Endothelial cell of umbilical vein (primary cell): ENCODE measurements around the gene CD80. TPM values are rescaled to one million over a fixed set of nuclear protein-coding genes. Genes with fewer than 3 reads are reported as not detected.

Experiments used
- BruUV-seq: library from RNA; stranded (reverse); fragments of 400-500 nt; replicated peaks from 2 replicates; lab custom pipeline; 2021; lab: Mats Ljungman, UMichigan
- CTCF ChIA-PET: fragments of 300-600, 350-600 bp; sonication (Branson Sonifier 250); formaldehyde crosslinking; loops from one replicate; lab custom pipeline; 2021; ENCODE audit warnings: antibody characterized with exemption, inconsistent platforms; lab: Charles Lee
- POLR2A ChIA-PET: fragments of 300-600, 350-600 bp; sonication (Branson Sonifier 250); formaldehyde crosslinking; loops from one replicate; lab custom pipeline; 2021; ENCODE audit warnings: antibody characterized with exemption, inconsistent platforms; lab: Charles Lee
- DNase-seq: peaks from one replicate; pipeline ENCODE4 v3.0.0-alpha.2; 2011; ENCODE audit warnings: low read depth, low spot score
- FAIRE-seq: peaks from 2 replicates; lab custom pipeline; 2011; peaks lifted over from hg19 to GRCh38; lab: Jason Lieb, UNC
- H2AFZ ChIP-seq: 2 replicates; pipeline ENCODE4 v1.6.0; 2012; ENCODE audit warnings: low read depth, low read length, control low read depth, inconsistent platforms
- H3K27ac ChIP-seq: 2 replicates; pipeline ENCODE4 v1.5.1; 2011; ENCODE audit warnings: low read depth, mild to moderate bottlenecking, control low read depth, low read length, moderate library complexity; ENCODE audit not compliant: insufficient read depth
- H3K27me3 ChIP-seq, 2 experiments: 2 replicates each; pipeline versions ENCODE4 v1.6.0 to v1.6.1; 2011; ENCODE audit warnings: low read length in 2 of 2, mixed read lengths in 1 of 2; ENCODE audit not compliant: control insufficient read depth in 2 of 2, insufficient read depth in 2 of 2
- H3K36me3 ChIP-seq, 2 experiments: 2 replicates in 1 of 2; 3 replicates in 1 of 2; pipeline ENCODE4 v1.5.1; 2011; ENCODE audit warnings: low read length in 2 of 2, mild to moderate bottlenecking in 1 of 2, moderate library complexity in 1 of 2; ENCODE audit not compliant: control insufficient read depth in 2 of 2, insufficient read depth in 2 of 2; ENCODE audit errors: extremely low read depth in 1 of 2
- H3K4me1 ChIP-seq: 3 replicates; pipeline ENCODE4 v1.5.1; 2011; ENCODE audit warnings: mild to moderate bottlenecking, low read length; ENCODE audit not compliant: control insufficient read depth, insufficient read depth; ENCODE audit errors: extremely low read depth
- H3K4me2 ChIP-seq: 2 replicates; pipeline ENCODE4 v1.6.1; 2011; ENCODE audit warnings: low read length, control low read depth, mixed read lengths; ENCODE audit not compliant: insufficient read depth
- H3K4me3 ChIP-seq, 3 experiments: fragments of 200-600 bp in 1 of 3; sonication (generic), shearing (Covaris generic) in 1 of 3; replicated peaks in 1 of 3; 2 replicates each; pipeline ENCODE4 v1.5.1; 2011 to 2016; ENCODE audit warnings: control low read depth in 3 of 3, low read length in 3 of 3, mild to moderate bottlenecking in 2 of 3, inconsistent platforms in 1 of 3, low read depth in 1 of 3, moderate library complexity in 1 of 3; ENCODE audit not compliant: insufficient read depth in 1 of 3
- H3K79me2 ChIP-seq: 2 replicates; pipeline ENCODE4 v1.6.0; 2012; ENCODE audit warnings: low read length, inconsistent platforms; ENCODE audit not compliant: control insufficient read depth, insufficient read depth
- H3K9ac ChIP-seq: replicated peaks from 2 replicates; pipeline ENCODE3; 2011; ENCODE audit warnings: low read length, control low read depth; ENCODE audit not compliant: insufficient read depth; ENCODE audit errors: extremely low read depth
- H3K9me1 ChIP-seq: replicated peaks from 3 replicates; pipeline ENCODE4 v1.6.0; 2011; ENCODE audit warnings: mild to moderate bottlenecking, low read length; ENCODE audit not compliant: control insufficient read depth, insufficient read depth; ENCODE audit errors: extremely low read depth
- H3K9me3 ChIP-seq: replicated peaks from 2 replicates; pipeline ENCODE4 v1.5.1; 2012; ENCODE audit warnings: low read length, inconsistent platforms; ENCODE audit not compliant: control insufficient read depth, insufficient read depth
- H4K20me1 ChIP-seq: replicated peaks from 2 replicates; pipeline ENCODE3; 2011; ENCODE audit warnings: mild to moderate bottlenecking, low read length; ENCODE audit not compliant: control insufficient read depth, insufficient read depth; ENCODE audit errors: extremely low read depth
- CTCF ChIP-seq, 2 donors: IDR thresholded peaks; 1 replicate in 1 of 2; 2 replicates in 1 of 2; pipeline ENCODE4 v1.5.1; 2011; ENCODE audit warnings: low read length in 2 of 2, mild to moderate bottlenecking in 2 of 2, moderate library complexity in 2 of 2, control low read depth in 1 of 2, inconsistent platforms in 1 of 2, low read depth in 1 of 2; ENCODE audit not compliant: insufficient read depth in 1 of 2; ENCODE audit errors: extremely low read depth in 1 of 2
- FOS ChIP-seq: IDR thresholded peaks from 2 replicates; pipeline ENCODE4 v1.6.1; 2011; ENCODE audit warnings: mild to moderate bottlenecking, low read length, moderate library complexity, borderline replicate concordance; ENCODE audit not compliant: insufficient read depth
- GATA2 ChIP-seq: IDR thresholded peaks from 2 replicates; pipeline ENCODE4 v1.7.0; 2011; ENCODE audit warnings: low read depth, mild to moderate bottlenecking, moderate library complexity, mixed read lengths, low read length; ENCODE audit not compliant: insufficient read length, insufficient read depth
- MAX ChIP-seq: IDR thresholded peaks from 2 replicates; pipeline ENCODE4 v1.6.1; 2011; ENCODE audit not compliant: insufficient read depth, insufficient read length
- MYC ChIP-seq: IDR thresholded peaks from one replicate; pipeline ENCODE4 v1.6.1; 2011; ENCODE audit warnings: mild to moderate bottlenecking, low read depth, low read length
- POLR2A ChIP-seq: IDR thresholded peaks from 2 replicates; pipeline ENCODE4 v1.6.1; 2012; ENCODE audit warnings: low read depth, mild to moderate bottlenecking, control low read depth, low read length
- POLR2AphosphoS5 ChIP-seq: IDR thresholded peaks from 2 replicates; pipeline ENCODE4 v1.6.1; 2012; ENCODE audit warnings: low read depth, mild to moderate bottlenecking, control low read depth, low read length, moderate library complexity; ENCODE audit not compliant: insufficient read depth
- dilution Hi-C: fragments of 300-500 bp; cut with MboI; formaldehyde crosslinking; loops from one replicate; pipeline ENCODE4 v1.15.0; 2019; ENCODE audit warnings: low sequenced_read_pairs; ENCODE audit not compliant: extremely low pct_ligation_motif_present
- intact Hi-C: fragments of 100-400 bp; cut with micrococcal nuclease; formaldehyde crosslinking; loops from one replicate; pipeline ENCODE4 v1.10.0; 2022
- polyA plus RNA-seq, 4 experiments: library from polyadenylated mRNA; depleted of rRNA in 3 of 4; stranded (reverse) in 3 of 4; unstranded in 1 of 4; fragments of >200 nt; gene quantifications; 2 replicates each; pipeline versions ENCODE4 v1.2.1 to v1.2.3, GENCODE V29; 2011 to 2012; ENCODE audit warnings: missing spikeins in 1 of 4
- total RNA-seq: library from RNA; stranded (reverse); gene quantifications from 2 replicates; pipeline ENCODE4 v1.2.3, GENCODE V29; 2021

CD80 gene
- total and polyA plus RNA-seq, 2 donors (not counting 3 experiments of a cell fraction or from before 2014, with no cell fraction given), result not detected

- H3K4me2 ChIP-seq, result no peak overlapping the region
- no peak overlapping the region for H3K9ac ChIP-seq
- DNase-seq (no peak), FAIRE-seq (no peak)
- H2AFZ ChIP-seq, result no peak overlapping the region
- H3K9me1 ChIP-seq, result no peaks in the 10 kb centered on the region
- dilution Hi-C loops (no loop called here), intact Hi-C loops (no loop called here)
- ChIA-PET CTCF (no interaction called here), POLR2A (no interaction called here)
- no peaks in the 10 kb centered on the region for H3K79me2 ChIP-seq
- H3K27ac ChIP-seq, result no peak overlapping the region
- no peak overlapping the region for H3K4me3 ChIP-seq
- H3K4me1 ChIP-seq, result no peaks in the 10 kb centered on the region
- no peaks in the 10 kb centered on the region for H4K20me1 ChIP-seq
- no TSS peak for BruUV-seq
- H3K9me3 ChIP-seq, result no peaks in the 10 kb centered on the region
- peaks cover 3 to 9% of the 10 kb centered on the region in 2 experiments for H3K36me3 ChIP-seq
- no peak for TF ChIP-seq FOS
- no peak for TF ChIP-seq POLR2AphosphoS5
- TF ChIP-seq MYC, result no peak
- no peaks in the 10 kb centered on the region for H3K27me3 ChIP-seq
These were observed 48.7 kb downstream of the CD80 start for GRCh38 chr3:119510690-119511089.

GRCh38 chr3:119508172-119508845, 51.1 kb downstream of the CD80 start:
- ChIA-PET POLR2A (no interaction called here), CTCF (interaction anchor here (1.5 kb wide), 1 partner anchor 10 kb away, joined by 3 read pairs; no protein-coding TSS in a partner anchor)
- FAIRE-seq, result no peak
- Histone ChIP-seq H3K4me2 (no peak overlapping the region), H3K9ac (no peak overlapping the region), H3K79me2 (no peaks in the 10 kb centered on the region), H3K36me3 (peaks cover 3 to 11% of the 10 kb centered on the region in 2 experiments), H2AFZ (no peak overlapping the region), H3K27me3 (no peaks in the 10 kb centered on the region), H3K9me3 (no peaks in the 10 kb centered on the region), H3K9me1 (no peaks in the 10 kb centered on the region), H3K4me1 (no peaks in the 10 kb centered on the region), H3K4me3 (no peak overlapping the region), H3K27ac (no peak overlapping the region), H4K20me1 (no peaks in the 10 kb centered on the region)
- TF ChIP-seq POLR2A, result no peak
- TF ChIP-seq MAX, result no peak
- TF ChIP-seq CTCF (IDR thresholded peaks at IDR 0.05; ENCODE audit: extremely low read depth in 1 of 2, insufficient read depth in 1 of 2, low read depth in 1 of 2, low read length in 2 of 2), result no peak
- no peak for TF ChIP-seq MYC
- no peak for TF ChIP-seq FOS
- no peak for TF ChIP-seq GATA2
- intact Hi-C loops, result no loop called here
- dilution Hi-C loops, result no loop called here
- DNase-seq, result no peak
- no TSS peak for BruUV-seq
